Natural killer cell (primary cell): ENCODE data around the gene NSUN3. TPM values are rescaled to one million over a fixed set of nuclear protein-coding genes. Genes with fewer than 3 reads are reported as not detected.
"Not testable (repeated sequence)": the region's sequence is repeated elsewhere in the genome, so short reads cannot be mapped to it uniquely, and the experiment has no call there.

Source experiments
- ATAC-seq, 3 donors: fragments of 150-1000 bp in 2 of 3; fragments of 200-7000 bp in 1 of 3; cut with Tn5 transposase; 1 replicate in 1 of 3; 2 replicates in 2 of 3; pipeline ENCODE4 v1.10.0; 2021; ENCODE audit warnings: mild to moderate bottlenecking in 2 of 3, moderate library complexity in 2 of 3
- DNase-seq, 2 donors: peaks; one replicate each; pipeline versions ENCODE4 v3.0.0 to v3.0.0-alpha.2; 2013 to 2021; ENCODE audit warnings: mixed read lengths in 1 of 2
- H3K27ac ChIP-seq: one replicate; pipeline ENCODE4 v1.5.1; 2013; ENCODE audit warnings: mild to moderate bottlenecking, low read length
- H3K27me3 ChIP-seq: one replicate; pipeline ENCODE4 v1.6.1; 2013; ENCODE audit warnings: low read length; ENCODE audit not compliant: control insufficient read depth, insufficient read depth
- H3K36me3 ChIP-seq: one replicate; pipeline ENCODE4 v1.6.1; 2013; ENCODE audit warnings: low read length; ENCODE audit not compliant: control insufficient read depth, insufficient read depth
- H3K4me1 ChIP-seq: one replicate; pipeline ENCODE4 v1.6.1; 2013; ENCODE audit warnings: low read length; ENCODE audit not compliant: control insufficient read depth, insufficient read depth
- H3K4me3 ChIP-seq: one replicate; pipeline ENCODE4 v1.5.1; 2013; ENCODE audit warnings: low read length
- H3K9me3 ChIP-seq: one replicate; pipeline ENCODE4 v1.6.1; 2013; ENCODE audit warnings: low read length; ENCODE audit not compliant: control insufficient read depth, insufficient read depth
- H3K27ac Mint-ChIP-seq, 2 donors: one replicate each; pipeline ENCODE4 v1.8.0; 2022; ENCODE audit warnings: mild to moderate bottlenecking in 2 of 2, mixed read lengths in 2 of 2, moderate library complexity in 1 of 2
- H3K27me3 Mint-ChIP-seq, 2 donors: one replicate each; pipeline ENCODE4 v1.8.0; 2022; ENCODE audit warnings: low read depth in 2 of 2, mixed read lengths in 2 of 2
- H3K36me3 Mint-ChIP-seq: one replicate; pipeline ENCODE4 v1.8.0; 2022; ENCODE audit warnings: mixed read lengths
- H3K4me1 Mint-ChIP-seq, 2 donors: one replicate each; pipeline ENCODE4 v1.8.0; 2022; ENCODE audit warnings: mixed read lengths in 2 of 2
- H3K4me3 Mint-ChIP-seq: one replicate; pipeline ENCODE4 v1.8.0; 2022; ENCODE audit warnings: mild to moderate bottlenecking, moderate library complexity, mixed read lengths
- H3K9me3 Mint-ChIP-seq, 2 donors: one replicate each; pipeline ENCODE4 v1.8.0; 2022; ENCODE audit warnings: mixed read lengths in 2 of 2
- CTCF ChIP-seq: fragments of 200-600 bp; IDR thresholded peaks from one replicate; pipeline ENCODE4 v1.8.0; 2022; ENCODE audit warnings: antibody characterized with exemption
- WGBS: methylation state at CpG from one replicate; pipeline ENCODE4 v1.1.7; 2013; ENCODE audit warnings: missing lambda C conversion rate; ENCODE audit not compliant: insufficient coverage; 5-methylcytosine and 5-hydroxymethylcytosine counted together
- intact Hi-C: fragments of 100-400 bp; cut with micrococcal nuclease; formaldehyde crosslinking; loops from one replicate; pipeline ENCODE4 v1.14.2; 2022
- total RNA-seq, 4 donors: library from RNA; stranded (reverse); fragments of 120-200 nt in 1 of 4; gene quantifications; one replicate each; pipeline versions ENCODE4 v1.2.3 to v1.2.4, GENCODE V29; 2013 to 2022

Gene NSUN3
- total RNA-seq, 3 donors from 2014 or later (not counting 1 experiment from before 2014, with no cell fraction given): 24.0 to 32.4 (median 28.6) TPM

- Mint-ChIP-seq H3K9me3 (no peaks in the 10 kb centered on the region), H3K4me3 (no peak overlapping the region), H3K36me3 (no peaks in the 10 kb centered on the region), H3K27ac (no peak overlapping the region), H3K27me3 (no peaks in the 10 kb centered on the region), H3K4me1 (no peaks in the 10 kb centered on the region)
- Histone ChIP-seq H3K4me3 (no peak overlapping the region), H3K27me3 (no peaks in the 10 kb centered on the region), H3K27ac (no peak overlapping the region), H3K36me3 (no peaks in the 10 kb centered on the region), H3K4me1 (no peaks in the 10 kb centered on the region), H3K9me3 (no peaks in the 10 kb centered on the region)
- DNase-seq: peak in 1 of 2 donors; percentile 38
- peak in 2 of 3 donors; percentile 35 to 49 for ATAC-seq
- peak; percentile 49 for TF ChIP-seq CTCF
- intact Hi-C loops: no loop called here
- 94% methylated on average over 2 of the region's 3 CpGs for WGBS
Measured at GRCh38 chr3:94036909-94037507, 25.9 kb upstream of the NSUN3 start.

GRCh38 chr3:94043285-94043684 is 19.6 kb upstream of the NSUN3 start:
- ATAC-seq (no peak), DNase-seq (no peak)
- Histone ChIP-seq H3K9me3 (no peaks in the 10 kb centered on the region), H3K36me3 (no peaks in the 10 kb centered on the region), H3K27ac (no peak overlapping the region), H3K4me1 (no peaks in the 10 kb centered on the region), H3K27me3 (no peaks in the 10 kb centered on the region), H3K4me3 (no peak overlapping the region)
- no peaks in the 10 kb centered on the region for H3K36me3 Mint-ChIP-seq
- no CpG with 5 or more reads among the region's 1 CpG for WGBS
- peak overlapping the region; percentile 70 to 76 for H3K27ac Mint-ChIP-seq
- intact Hi-C loops: no loop called here
- no peaks in the 10 kb centered on the region for H3K27me3 Mint-ChIP-seq
- H3K4me3 Mint-ChIP-seq: peak overlapping the region; percentile 52
- H3K9me3 Mint-ChIP-seq: no peaks in the 10 kb centered on the region
- no peaks in the 10 kb centered on the region for H3K4me1 Mint-ChIP-seq
- no peak for TF ChIP-seq CTCF

- H3K27me3 ChIP-seq, H3K36me3 ChIP-seq, H3K27ac ChIP-seq, H3K4me1 ChIP-seq, H3K9me3 Mint-ChIP-seq, H3K36me3 Mint-ChIP-seq, H3K4me3 ChIP-seq, intact Hi-C loops, H3K27me3 Mint-ChIP-seq, H3K4me1 Mint-ChIP-seq, ATAC-seq, DNase-seq, H3K9me3 ChIP-seq: not testable (repeated sequence)
- Mint-ChIP-seq H3K27ac (peak overlapping the region; percentile 70 to 76), H3K4me3 (peak overlapping the region; percentile 13)
- 95% methylated on average over 61 of the region's 61 CpGs for WGBS
Measured at GRCh38 chr3:94044100-94044936, 18.5 kb upstream of the NSUN3 start.

- DNase-seq (no peak), ATAC-seq (no peak)
- no CpG with 5 or more reads among the region's 2 CpGs for WGBS
- intact Hi-C loops: no loop called here
- H3K27ac Mint-ChIP-seq: no peak overlapping the region
- H3K4me3 Mint-ChIP-seq: no peak overlapping the region
- Histone ChIP-seq H3K4me3 (no peak overlapping the region), H3K27ac (no peak overlapping the region), H3K9me3 (no peaks in the 10 kb centered on the region), H3K4me1 (no peaks in the 10 kb centered on the region), H3K36me3 (no peaks in the 10 kb centered on the region), H3K27me3 (no peaks in the 10 kb centered on the region)
- no peaks in the 10 kb centered on the region for H3K4me1 Mint-ChIP-seq
- no peaks in the 10 kb centered on the region for H3K27me3 Mint-ChIP-seq
- no peaks in the 10 kb centered on the region for H3K9me3 Mint-ChIP-seq
- TF ChIP-seq CTCF: no peak
- no peaks in the 10 kb centered on the region for H3K36me3 Mint-ChIP-seq
Measured at GRCh38 chr3:94046533-94046932, 16.3 kb upstream of the NSUN3 start.
